Measurements from ENCODE around the gene IQCB1.

Gene IQCB1

DNA sequence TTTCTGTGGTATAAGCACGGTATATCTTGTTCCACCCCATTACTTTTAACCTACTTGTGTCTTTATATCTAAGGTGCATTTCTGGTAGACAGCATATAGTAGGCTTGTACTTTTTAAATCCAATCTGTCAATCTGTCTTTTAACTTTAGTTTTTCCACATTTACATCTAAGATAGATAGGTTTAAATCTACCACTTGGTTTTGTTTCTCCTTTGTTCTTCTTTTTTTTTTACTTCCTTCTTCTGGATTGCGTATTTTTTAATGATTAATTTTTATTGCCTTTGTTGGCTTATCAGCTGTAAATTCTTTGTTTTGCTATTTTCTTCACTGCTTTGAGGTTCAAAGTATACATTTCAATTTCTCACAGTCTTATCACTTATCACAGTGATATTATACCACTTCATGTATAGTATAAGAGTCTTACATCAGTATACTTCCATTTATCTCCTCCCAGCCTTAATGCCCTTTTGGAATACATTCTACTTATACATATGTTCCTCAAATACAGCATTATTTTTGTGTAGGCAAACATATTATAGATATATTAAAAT is 31.0 kb downstream of the IQCB1 start:
- DNase-seq (ENCODE audit: low read depth) = no peak
- H3K4me3 ChIP-seq (ENCODE audit: low read depth, low read length) = no peak overlapping the region
- TF ChIP-seq, protein P1, sequence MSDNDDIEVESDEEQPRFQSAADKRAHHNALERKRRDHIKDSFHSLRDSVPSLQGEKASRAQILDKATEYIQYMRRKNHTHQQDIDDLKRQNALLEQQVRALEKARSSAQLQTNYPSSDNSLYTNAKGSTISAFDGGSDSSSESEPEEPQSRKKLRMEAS (IDR thresholded peaks at IDR 0.05; ENCODE audit: low read depth, low read length) = no peak
- TF ChIP-seq MYC (IDR thresholded peaks at IDR 0.05; ENCODE audit: low read depth, low read length) (no peak), POLR2A (IDR thresholded peaks at IDR 0.05; ENCODE audit: extremely low read depth, insufficient read length) (no peak)
- TF ChIP-seq, protein P2, sequence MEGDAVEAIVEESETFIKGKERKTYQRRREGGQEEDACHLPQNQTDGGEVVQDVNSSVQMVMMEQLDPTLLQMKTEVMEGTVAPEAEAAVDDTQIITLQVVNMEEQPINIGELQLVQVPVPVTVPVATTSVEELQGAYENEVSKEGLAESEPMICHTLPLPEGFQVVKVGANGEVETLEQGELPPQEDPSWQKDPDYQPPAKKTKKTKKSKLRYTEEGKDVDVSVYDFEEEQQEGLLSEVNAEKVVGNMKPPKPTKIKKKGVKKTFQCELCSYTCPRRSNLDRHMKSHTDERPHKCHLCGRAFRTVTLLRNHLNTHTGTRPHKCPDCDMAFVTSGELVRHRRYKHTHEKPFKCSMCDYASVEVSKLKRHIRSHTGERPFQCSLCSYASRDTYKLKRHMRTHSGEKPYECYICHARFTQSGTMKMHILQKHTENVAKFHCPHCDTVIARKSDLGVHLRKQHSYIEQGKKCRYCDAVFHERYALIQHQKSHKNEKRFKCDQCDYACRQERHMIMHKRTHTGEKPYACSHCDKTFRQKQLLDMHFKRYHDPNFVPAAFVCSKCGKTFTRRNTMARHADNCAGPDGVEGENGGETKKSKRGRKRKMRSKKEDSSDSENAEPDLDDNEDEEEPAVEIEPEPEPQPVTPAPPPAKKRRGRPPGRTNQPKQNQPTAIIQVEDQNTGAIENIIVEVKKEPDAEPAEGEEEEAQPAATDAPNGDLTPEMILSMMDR (IDR thresholded peaks at IDR 0.05; ENCODE audit: low read depth, low read length) = no peak

DNA sequence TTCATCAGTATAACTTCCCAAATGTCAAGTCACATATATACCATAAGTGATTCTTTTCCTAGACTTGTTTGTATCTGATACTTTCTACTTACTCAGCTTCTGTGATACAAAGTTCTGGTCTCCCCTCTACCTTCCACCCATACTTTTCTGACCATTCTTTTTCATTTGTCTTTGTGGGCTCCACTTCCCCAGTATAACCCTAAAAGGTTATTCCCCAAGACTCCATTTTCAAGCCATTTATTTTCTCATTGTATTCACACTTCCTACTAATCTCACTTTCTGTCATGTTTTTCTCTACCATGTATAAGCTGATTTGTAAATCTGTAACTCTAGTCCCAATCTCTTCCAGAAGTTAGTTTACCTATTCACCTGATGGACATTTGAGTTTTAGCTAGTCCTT is 34.0 kb downstream of the IQCB1 start:
- TF ChIP-seq, protein P1 (IDR thresholded peaks at IDR 0.05; ENCODE audit: low read depth, low read length) = no peak
- TF ChIP-seq, protein P2 (IDR thresholded peaks at IDR 0.05; ENCODE audit: low read depth, low read length) = no peak
- TF ChIP-seq MYC (IDR thresholded peaks at IDR 0.05; ENCODE audit: low read depth, low read length) (no peak), POLR2A (IDR thresholded peaks at IDR 0.05; ENCODE audit: extremely low read depth, insufficient read length) (no peak)
- DNase-seq (ENCODE audit: low read depth) = no peak
- H3K4me3 ChIP-seq (ENCODE audit: low read depth, low read length) = no peak overlapping the region

DNA sequence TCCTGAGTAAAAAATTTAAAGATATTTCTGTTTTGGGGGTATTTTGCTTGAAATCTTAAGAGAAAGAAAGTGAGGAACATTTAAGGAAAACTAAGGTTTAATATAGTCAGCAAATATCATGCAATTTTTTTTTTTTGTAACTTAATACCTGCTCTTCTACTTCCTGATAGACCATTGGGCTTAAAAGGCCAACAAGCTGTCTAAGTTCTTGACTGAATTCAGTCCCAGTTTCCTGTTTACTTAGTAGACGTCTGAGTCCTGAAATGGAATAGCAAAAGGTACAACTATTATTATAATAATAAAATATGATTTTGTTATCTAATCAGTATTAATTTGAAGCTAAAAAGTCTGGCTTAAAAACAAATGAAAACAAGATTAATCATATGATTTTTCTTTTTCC is 37.9 kb downstream of the IQCB1 start:
- H3K4me3 ChIP-seq (ENCODE audit: low read depth, low read length) = no peak overlapping the region
- TF ChIP-seq, protein P1 (IDR thresholded peaks at IDR 0.05; ENCODE audit: low read depth, low read length) = no peak
- TF ChIP-seq, protein P2 (IDR thresholded peaks at IDR 0.05; ENCODE audit: low read depth, low read length) = no peak
- no peak for TF ChIP-seq MYC (IDR thresholded peaks at IDR 0.05; ENCODE audit: low read depth, low read length)
- no peak for TF ChIP-seq POLR2A (IDR thresholded peaks at IDR 0.05; ENCODE audit: extremely low read depth, insufficient read length)
- DNase-seq (ENCODE audit: low read depth) = no peak

DNA sequence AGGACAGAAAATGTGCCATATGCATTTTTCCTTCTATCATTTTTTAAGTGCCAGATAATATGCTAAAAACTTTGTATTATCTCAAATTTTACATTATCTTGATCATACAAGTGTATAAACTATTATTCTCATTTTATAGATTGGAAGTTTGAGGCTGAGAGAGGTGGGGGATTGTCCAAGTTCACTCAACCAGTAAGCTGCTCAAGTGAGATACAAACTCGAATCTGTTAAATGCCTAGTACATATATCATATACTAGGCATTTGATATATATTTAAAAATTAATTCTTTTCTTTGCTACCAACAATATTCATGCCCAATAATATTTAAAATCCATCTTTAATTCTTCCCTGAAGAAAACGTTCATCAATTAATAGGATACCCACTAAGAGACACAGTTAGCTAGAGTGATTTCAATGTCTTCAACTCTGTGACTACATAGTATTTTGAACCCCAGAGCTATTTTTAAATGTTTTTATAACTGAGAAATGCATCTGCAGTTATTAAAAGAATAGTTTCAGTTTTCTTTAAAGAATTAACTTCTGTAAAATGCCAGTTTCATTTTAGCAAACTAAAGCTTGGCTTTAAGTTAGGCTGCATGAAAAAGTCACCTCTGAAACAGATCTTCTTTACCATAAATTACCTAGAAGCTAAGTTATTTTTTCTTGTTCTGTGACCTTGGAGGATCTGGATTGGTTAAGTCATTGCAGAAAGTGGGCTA is 40.4 kb downstream of the IQCB1 start:
- TF ChIP-seq, protein P1 (IDR thresholded peaks at IDR 0.05; ENCODE audit: low read depth, low read length) = no peak
- TF ChIP-seq POLR2A (IDR thresholded peaks at IDR 0.05; ENCODE audit: extremely low read depth, insufficient read length) = no peak
- no peak for TF ChIP-seq MYC (IDR thresholded peaks at IDR 0.05; ENCODE audit: low read depth, low read length)
- TF ChIP-seq, protein P2 (IDR thresholded peaks at IDR 0.05; ENCODE audit: low read depth, low read length) = no peak
- H3K4me3 ChIP-seq (ENCODE audit: low read depth, low read length) = no peak overlapping the region
- DNase-seq (ENCODE audit: low read depth) = no peak

DNA sequence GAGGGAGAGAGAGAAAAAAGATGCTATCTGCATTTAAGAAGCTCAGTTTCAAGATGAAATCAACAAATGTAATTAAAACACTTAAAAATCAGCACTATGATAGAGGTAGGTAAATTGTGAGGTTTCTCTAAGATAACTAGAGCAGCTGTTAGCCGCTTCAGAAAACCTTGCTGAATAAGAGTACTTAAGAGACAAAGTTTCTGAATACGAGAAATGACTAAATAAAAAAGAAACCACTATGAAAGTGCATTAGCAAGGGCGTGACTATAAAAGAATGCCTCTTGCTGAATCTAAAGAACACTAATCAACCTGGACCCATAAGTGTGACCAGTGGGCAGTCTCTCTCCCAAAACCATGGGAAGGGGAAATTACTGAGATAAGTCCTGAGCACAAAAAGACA is 41.8 kb downstream of the IQCB1 start:
- TF ChIP-seq MYC (IDR thresholded peaks at IDR 0.05; ENCODE audit: low read depth, low read length) = no peak
- no peak for TF ChIP-seq POLR2A (IDR thresholded peaks at IDR 0.05; ENCODE audit: extremely low read depth, insufficient read length)
- TF ChIP-seq, protein P1 (IDR thresholded peaks at IDR 0.05; ENCODE audit: low read depth, low read length) = no peak
- TF ChIP-seq, protein P2 (IDR thresholded peaks at IDR 0.05; ENCODE audit: low read depth, low read length) = no peak
- DNase-seq (ENCODE audit: low read depth) = no peak
- no peak overlapping the region for H3K4me3 ChIP-seq (ENCODE audit: low read depth, low read length)

Measured in NB4 (cell line).